Breast epithelium (tissue), 4 donors: Measurements from ENCODE around the gene DACH1. TPM values are rescaled to one million over a fixed set of nuclear protein-coding genes. Genes with fewer than 3 reads are reported as not detected.

ENCODE experiments used
- DNase-seq, 2 donors: peaks; one replicate each; pipeline ENCODE4 v3.0.0-alpha.2; 2019; ENCODE audit warnings: low spot score in 2 of 2
- H3K27ac ChIP-seq, 2 donors: fragments of 200-600 bp; sonication (generic) in 1 of 2; one replicate each; pipeline ENCODE4 v1.5.1; 2016 to 2019; ENCODE audit warnings: mild to moderate bottlenecking in 1 of 2
- H3K27me3 ChIP-seq, 2 donors: fragments of 200-600 bp; sonication (generic) in 1 of 2; one replicate each; pipeline versions ENCODE4 v1.5.1 to v1.6.0; 2017 to 2019; ENCODE audit warnings: control low read depth in 1 of 2, mild to moderate bottlenecking in 1 of 2
- H3K36me3 ChIP-seq: fragments of 200-600 bp; one replicate; pipeline ENCODE4 v1.5.1; 2019
- H3K4me1 ChIP-seq, 2 donors: fragments of 200-600 bp; sonication (generic); one replicate each; pipeline ENCODE4 v1.5.1; 2016 to 2019; ENCODE audit warnings: control low read depth in 1 of 2
- H3K4me3 ChIP-seq, 3 donors: fragments of 200-600 bp; sonication (generic); 1 replicate in 2 of 3; 2 replicates in 1 of 3; pipeline ENCODE4 v1.5.1; 2016 to 2019; ENCODE audit warnings: mild to moderate bottlenecking in 3 of 3, moderate library complexity in 2 of 3
- H3K9me3 ChIP-seq, 2 donors: fragments of 200-600 bp; sonication (generic) in 1 of 2; one replicate each; pipeline ENCODE4 v1.5.1; 2016 to 2019; ENCODE audit warnings: control low read depth in 1 of 2
- CTCF ChIP-seq, 3 donors: fragments of 450-650 bp; IDR thresholded peaks; one replicate each; pipeline ENCODE4 v1.5.1; 2016 to 2017; ENCODE audit warnings: antibody characterized with exemption in 3 of 3, mild to moderate bottlenecking in 3 of 3, moderate library complexity in 3 of 3
- POLR2A ChIP-seq: fragments of 450-650 bp; IDR thresholded peaks from one replicate; pipeline ENCODE4 v1.6.1; 2016; ENCODE audit warnings: antibody characterized with exemption, mild to moderate bottlenecking, moderate library complexity
- POLR2AphosphoS5 ChIP-seq, 3 donors: sonication (generic); formaldehyde crosslinking; IDR thresholded peaks; one replicate each; pipeline ENCODE4 v1.6.1; 2017; ENCODE audit warnings: antibody characterized with exemption in 3 of 3
- intact Hi-C: fragments of 100-400 bp; cut with DNase I; formaldehyde crosslinking; loops from one replicate; pipeline ENCODE4 v1.15.1; 2023; ENCODE audit warnings: low total_unique reads
- total RNA-seq, 3 donors: library from RNA; depleted of rRNA; stranded (reverse); fragments of >200 nt; gene quantifications; one replicate each; pipeline ENCODE4 v1.1.0, GENCODE V29; 2016

Gene DACH1
- total RNA-seq, 3 donors from 2014 or later, result 2.2 to 13.9 (median 11.5) TPM

DNA sequence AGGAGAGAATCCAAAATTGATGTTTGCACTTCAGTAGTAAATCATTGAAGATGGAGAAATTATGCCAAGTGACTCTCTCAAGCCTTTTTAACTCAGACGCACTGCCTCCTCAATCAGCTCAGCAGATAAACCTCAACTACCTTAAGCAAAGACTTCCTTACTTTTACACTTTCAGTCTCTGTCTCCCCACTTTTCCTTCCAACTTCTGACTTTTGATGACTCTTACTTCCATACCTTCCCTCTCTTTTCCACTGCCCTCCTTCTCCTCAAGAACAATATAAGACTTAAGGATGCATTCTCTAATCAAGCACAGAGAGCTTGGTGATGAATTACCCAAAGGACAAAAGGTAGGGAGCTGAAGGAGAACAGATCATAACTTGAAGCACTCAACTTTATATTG lies 4.8 kb upstream of the DACH1 start:
- intact Hi-C loops, result no loop called here
- H3K9me3 ChIP-seq, result no peaks in the 10 kb centered on the region
- peaks cover 0 to 19% of the 10 kb centered on the region in 2 donors for H3K27me3 ChIP-seq
- no peak for DNase-seq
- H3K36me3 ChIP-seq, result no peaks in the 10 kb centered on the region
- H3K4me3 ChIP-seq, result no peak overlapping the region
- H3K4me1 ChIP-seq, result no peaks in the 10 kb centered on the region
- no peak for TF ChIP-seq POLR2AphosphoS5 (IDR thresholded peaks at IDR 0.05)
- no peak overlapping the region for H3K27ac ChIP-seq

GRCh38 chr13:71871176-71871754 lies 4.3 kb upstream of the DACH1 start:
- no peak overlapping the region for H3K4me3 ChIP-seq
- H3K36me3 ChIP-seq, result no peaks in the 10 kb centered on the region
- no peak for TF ChIP-seq POLR2AphosphoS5 (IDR thresholded peaks at IDR 0.05)
- TF ChIP-seq POLR2A, result no peak
- TF ChIP-seq CTCF (IDR thresholded peaks at IDR 0.05), result no peak
- H3K9me3 ChIP-seq, result no peaks in the 10 kb centered on the region
- peaks cover 0 to 22% of the 10 kb centered on the region in 2 donors for H3K27me3 ChIP-seq
- no peak overlapping the region for H3K27ac ChIP-seq
- no peak for DNase-seq
- intact Hi-C loops, result no loop called here
- no peaks in the 10 kb centered on the region for H3K4me1 ChIP-seq

DNA sequence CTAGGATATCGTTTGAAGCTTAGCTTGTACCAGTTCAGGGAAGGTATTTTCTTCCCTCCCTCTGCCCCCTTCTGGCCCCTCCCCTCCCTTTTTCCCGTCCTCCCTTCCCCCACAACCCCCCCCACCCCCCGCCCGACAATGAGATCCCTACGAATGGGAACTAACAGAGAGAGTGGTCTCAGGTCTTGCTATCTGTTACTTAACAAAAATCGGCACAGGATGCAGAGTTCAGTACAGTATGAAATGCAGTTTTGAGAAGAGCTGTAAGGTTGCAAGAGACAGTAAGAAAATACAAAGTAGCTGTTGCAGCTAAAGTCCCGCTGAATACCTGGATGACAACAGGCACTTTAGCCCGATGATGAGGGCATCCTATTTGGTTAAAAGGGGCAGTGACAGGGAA lies 3.1 kb upstream of the DACH1 start:
- no peaks in the 10 kb centered on the region for H3K9me3 ChIP-seq
- H3K4me1 ChIP-seq, result no peaks in the 10 kb centered on the region
- no peaks in the 10 kb centered on the region for H3K36me3 ChIP-seq
- intact Hi-C loops, result no loop called here
- H3K27ac ChIP-seq, result no peak overlapping the region
- DNase-seq, result no peak
- peaks cover 0 to 32% of the 10 kb centered on the region in 2 donors for H3K27me3 ChIP-seq
- no peak for TF ChIP-seq POLR2A
- no peak for TF ChIP-seq CTCF (IDR thresholded peaks at IDR 0.05)
- TF ChIP-seq POLR2AphosphoS5 (IDR thresholded peaks at IDR 0.05), result no peak
- no peak overlapping the region for H3K4me3 ChIP-seq

DNA sequence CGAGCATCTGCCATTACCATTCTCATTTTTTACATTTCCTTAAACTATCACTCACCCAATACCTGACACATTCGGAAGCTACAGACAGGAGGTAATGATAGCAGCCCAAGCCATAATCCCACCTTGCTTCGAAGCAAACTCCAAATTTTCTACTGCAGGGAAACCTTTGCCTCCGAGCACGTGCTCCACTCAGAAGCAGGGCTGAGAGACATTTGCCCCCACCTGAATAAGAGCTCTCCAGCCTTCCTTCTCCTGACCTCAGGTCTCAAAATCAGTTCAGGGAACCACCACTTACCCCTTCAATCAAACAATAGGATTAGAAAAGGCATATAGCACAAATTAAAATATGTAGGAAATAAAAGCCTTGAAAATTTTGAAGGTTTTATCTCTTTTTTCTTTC lies 2.3 kb upstream of the DACH1 start:
- Histone ChIP-seq H3K4me3 (no peak overlapping the region), H3K27me3 (peaks cover 0 to 40% of the 10 kb centered on the region in 2 donors), H3K27ac (no peak overlapping the region), H3K36me3 (no peaks in the 10 kb centered on the region), H3K4me1 (no peaks in the 10 kb centered on the region), H3K9me3 (no peaks in the 10 kb centered on the region)
- TF ChIP-seq CTCF (IDR thresholded peaks at IDR 0.05) (no peak), POLR2A (no peak), POLR2AphosphoS5 (IDR thresholded peaks at IDR 0.05) (no peak)
- intact Hi-C loops, result no loop called here
- no peak for DNase-seq

DNA sequence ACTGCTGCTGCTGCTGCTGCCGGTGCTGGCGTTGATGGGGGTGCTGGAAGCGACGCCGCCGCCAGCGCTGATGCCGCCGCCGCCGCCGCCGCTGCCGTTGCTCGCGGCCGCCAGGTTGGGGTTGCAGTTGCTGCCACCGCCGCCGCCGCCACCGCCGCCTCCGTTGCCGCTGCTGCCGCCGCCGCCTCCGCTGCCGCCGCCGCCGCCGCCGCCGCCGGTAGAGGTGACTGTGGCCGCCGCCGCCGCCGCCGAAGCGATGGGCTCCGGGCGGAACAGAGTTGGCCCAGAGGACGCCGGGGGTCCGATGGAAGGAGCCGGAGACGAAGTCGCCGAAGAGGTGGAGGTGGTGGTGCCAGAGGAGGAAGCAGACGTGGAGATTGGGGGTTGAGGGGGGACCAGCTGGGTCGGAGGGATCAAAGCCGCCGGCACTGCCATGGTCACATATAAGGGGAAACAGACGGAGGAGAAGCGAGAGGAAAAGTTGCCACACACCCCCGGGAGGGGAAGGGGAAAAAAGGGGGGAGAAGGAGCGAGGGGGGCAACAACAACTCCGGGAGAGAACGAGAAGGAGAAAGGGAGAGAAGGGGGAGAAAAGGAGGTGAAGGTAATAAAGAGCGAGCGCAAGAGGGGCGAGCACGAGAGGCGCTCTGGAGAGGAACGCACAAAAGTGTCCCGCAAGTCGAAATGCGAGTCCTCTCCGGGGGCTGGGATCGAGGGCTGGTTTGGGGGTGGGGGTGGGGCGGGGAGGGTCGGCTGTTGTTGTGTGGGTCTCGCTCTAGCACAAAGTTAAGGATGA lies 471 bp downstream of the DACH1 start:
- no peaks in the 10 kb centered on the region for H3K36me3 ChIP-seq
- H3K4me1 ChIP-seq, result no peaks in the 10 kb centered on the region
- no peak for TF ChIP-seq POLR2A
- no peak for TF ChIP-seq CTCF (IDR thresholded peaks at IDR 0.05)
- no peak for TF ChIP-seq POLR2AphosphoS5 (IDR thresholded peaks at IDR 0.05)
- peak overlapping the region; percentile 42 to 80 (median 62) for H3K4me3 ChIP-seq
- peak overlapping the region; percentile 41 to 85 for H3K27ac ChIP-seq
- intact Hi-C loops, result no loop called here
- H3K9me3 ChIP-seq, result no peaks in the 10 kb centered on the region
- peaks cover 0 to 41% of the 10 kb centered on the region in 2 donors for H3K27me3 ChIP-seq
- DNase-seq, result peak in 1 of 2 donors; percentile 51
